Measurements from ENCODE around the gene PLP1. TPM values are rescaled to one million over a fixed set of nuclear protein-coding genes. Genes with fewer than 3 reads are reported as not detected.

The PLP1 gene
- total and polyA plus RNA-seq, 2 experiments from 2014 or later: 36.9 to 66.9 TPM

GRCh38 chrX:103789004-103789403 lies 12.4 kb downstream of the PLP1 start:
- Mint-ChIP-seq H3K4me3 (no peak overlapping the region), H3K27me3 (ENCODE audit: insufficient read depth, low read depth, poor library complexity) (peaks cover 2% of the 10 kb centered on the region), H3K36me3 (ENCODE audit: low read depth) (peaks cover 45% of the 10 kb centered on the region), H3K27ac (no peak overlapping the region), H3K9me3 (no peaks in the 10 kb centered on the region), H3K4me1 (peaks cover 4% of the 10 kb centered on the region; the same call in 1 of the 3 replicates)
- H3K4me3 ChIP-seq: no peak overlapping the region
- H3K27ac ChIP-seq (ENCODE audit: low read depth): no peak overlapping the region
- no peak for TF ChIP-seq EZH2 (IDR thresholded peaks at IDR 0.05; ENCODE audit: low read depth, unreplicated experiment)
- H3K4me2 ChIP-seq: no peak overlapping the region
- no peak overlapping the region for H2AFZ ChIP-seq
- no peak for ATAC-seq
- H3K27me3 ChIP-seq (ENCODE audit: insufficient read depth): no peaks in the 10 kb centered on the region
- H4K20me1 ChIP-seq (replicated peaks; ENCODE audit: insufficient read depth): no peaks in the 10 kb centered on the region
- DNase-seq (ENCODE audit: low spot score): no peak
- H3K9me2 ChIP-seq (ENCODE audit: insufficient read depth): no peaks in the 10 kb centered on the region
- no peaks in the 10 kb centered on the region for H3K79me2 ChIP-seq (replicated peaks; ENCODE audit: insufficient read depth)
- no peaks in the 10 kb centered on the region for H3K4me1 ChIP-seq (ENCODE audit: insufficient read depth)
- no peaks in the 10 kb centered on the region for H3F3A ChIP-seq (replicated peaks; ENCODE audit: low read depth)
- peaks cover 4% of the 10 kb centered on the region for H3K36me3 ChIP-seq (ENCODE audit: insufficient read depth)

GRCh38 chrX:103791228-103791627 lies 14.6 kb downstream of the PLP1 start:
- H3F3A ChIP-seq (replicated peaks; ENCODE audit: low read depth): no peaks in the 10 kb centered on the region
- Mint-ChIP-seq H3K4me1 (peaks cover 4% of the 10 kb centered on the region; the same call in 1 of the 3 replicates), H3K9me3 (no peaks in the 10 kb centered on the region), H3K4me3 (no peak overlapping the region), H3K27ac (no peak overlapping the region), H3K36me3 (ENCODE audit: low read depth) (peaks cover 36% of the 10 kb centered on the region), H3K27me3 (ENCODE audit: insufficient read depth, low read depth, poor library complexity) (peaks cover 2% of the 10 kb centered on the region)
- TF ChIP-seq ZNF114 (CRISPR knock-in tag; IDR thresholded peaks at IDR 0.05) (no peak), EZH2 (IDR thresholded peaks at IDR 0.05; ENCODE audit: low read depth, unreplicated experiment) (no peak), STAT1 (IDR thresholded peaks at IDR 0.05; ENCODE audit: unreplicated experiment) (no peak), ZNF462 (CRISPR knock-in tag; IDR thresholded peaks at IDR 0.05) (no peak), REST (IDR thresholded peaks at IDR 0.05; ENCODE audit: unreplicated experiment) (no peak), EZH2phosphoT487 (IDR thresholded peaks at IDR 0.05; ENCODE audit: unreplicated experiment) (no peak)
- no peaks in the 10 kb centered on the region for H3K79me2 ChIP-seq (replicated peaks; ENCODE audit: insufficient read depth)
- ATAC-seq (no peak), DNase-seq (ENCODE audit: low spot score) (no peak)
- H3K4me3 ChIP-seq: no peak overlapping the region
- no peaks in the 10 kb centered on the region for H4K20me1 ChIP-seq (replicated peaks; ENCODE audit: insufficient read depth)
- no peak overlapping the region for H3K4me2 ChIP-seq
- no peaks in the 10 kb centered on the region for H3K27me3 ChIP-seq (ENCODE audit: insufficient read depth)
- H3K27ac ChIP-seq (ENCODE audit: low read depth): no peak overlapping the region
- no peaks in the 10 kb centered on the region; the same call in 1 of the 2 replicates for H3K36me3 ChIP-seq (ENCODE audit: insufficient read depth)
- no peaks in the 10 kb centered on the region for H3K4me1 ChIP-seq (ENCODE audit: insufficient read depth)
- H2AFZ ChIP-seq: no peak overlapping the region
- H3K9me2 ChIP-seq (ENCODE audit: insufficient read depth): no peaks in the 10 kb centered on the region
